ENCODE measurements around the gene ZBTB40. TPM values are rescaled to one million over a fixed set of nuclear protein-coding genes. Genes with fewer than 3 reads are reported as not detected.

The ZBTB40 gene
- total RNA-seq, 1 donor from 2014 or later = 13.0 TPM

DNA sequence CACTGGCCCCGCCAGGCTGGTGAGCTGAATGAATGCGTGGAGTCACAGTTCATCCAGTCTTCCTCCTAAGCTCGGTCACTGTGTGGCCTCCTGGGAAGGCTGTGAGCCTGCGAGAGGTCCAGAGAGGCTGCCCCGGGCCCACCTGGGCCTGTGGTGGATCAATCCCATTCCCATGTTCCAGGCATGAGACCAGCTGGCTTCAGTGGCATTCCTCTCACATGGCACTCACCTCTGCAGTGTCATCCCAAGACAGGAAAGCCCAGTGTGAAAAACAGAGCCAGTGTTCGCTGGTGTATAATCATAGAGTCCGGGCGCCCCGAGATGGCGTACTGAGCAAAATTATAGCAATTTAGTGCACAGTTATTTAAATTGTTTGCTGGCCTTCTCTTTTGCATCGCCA, 74.0 kb downstream of the ZBTB40 start:
- Histone ChIP-seq H3K27ac (no peak overlapping the region), H3K4me3 (no peak overlapping the region), H3K27me3 (no peaks in the 10 kb centered on the region), H3K4me1 (peaks cover 0 to 7% of the 10 kb centered on the region in 2 donors), H3K9me3 (no peaks in the 10 kb centered on the region), H3K36me3 (peaks cover 71 to 77% of the 10 kb centered on the region in 2 donors)
- no peak for DNase-seq (ENCODE audit: low spot score in 2 of 2)
- intact Hi-C loops (cut with DNase I) = no loop called here
- TF ChIP-seq, protein P1, sequence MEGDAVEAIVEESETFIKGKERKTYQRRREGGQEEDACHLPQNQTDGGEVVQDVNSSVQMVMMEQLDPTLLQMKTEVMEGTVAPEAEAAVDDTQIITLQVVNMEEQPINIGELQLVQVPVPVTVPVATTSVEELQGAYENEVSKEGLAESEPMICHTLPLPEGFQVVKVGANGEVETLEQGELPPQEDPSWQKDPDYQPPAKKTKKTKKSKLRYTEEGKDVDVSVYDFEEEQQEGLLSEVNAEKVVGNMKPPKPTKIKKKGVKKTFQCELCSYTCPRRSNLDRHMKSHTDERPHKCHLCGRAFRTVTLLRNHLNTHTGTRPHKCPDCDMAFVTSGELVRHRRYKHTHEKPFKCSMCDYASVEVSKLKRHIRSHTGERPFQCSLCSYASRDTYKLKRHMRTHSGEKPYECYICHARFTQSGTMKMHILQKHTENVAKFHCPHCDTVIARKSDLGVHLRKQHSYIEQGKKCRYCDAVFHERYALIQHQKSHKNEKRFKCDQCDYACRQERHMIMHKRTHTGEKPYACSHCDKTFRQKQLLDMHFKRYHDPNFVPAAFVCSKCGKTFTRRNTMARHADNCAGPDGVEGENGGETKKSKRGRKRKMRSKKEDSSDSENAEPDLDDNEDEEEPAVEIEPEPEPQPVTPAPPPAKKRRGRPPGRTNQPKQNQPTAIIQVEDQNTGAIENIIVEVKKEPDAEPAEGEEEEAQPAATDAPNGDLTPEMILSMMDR (IDR thresholded peaks at IDR 0.05) = no peak

DNA sequence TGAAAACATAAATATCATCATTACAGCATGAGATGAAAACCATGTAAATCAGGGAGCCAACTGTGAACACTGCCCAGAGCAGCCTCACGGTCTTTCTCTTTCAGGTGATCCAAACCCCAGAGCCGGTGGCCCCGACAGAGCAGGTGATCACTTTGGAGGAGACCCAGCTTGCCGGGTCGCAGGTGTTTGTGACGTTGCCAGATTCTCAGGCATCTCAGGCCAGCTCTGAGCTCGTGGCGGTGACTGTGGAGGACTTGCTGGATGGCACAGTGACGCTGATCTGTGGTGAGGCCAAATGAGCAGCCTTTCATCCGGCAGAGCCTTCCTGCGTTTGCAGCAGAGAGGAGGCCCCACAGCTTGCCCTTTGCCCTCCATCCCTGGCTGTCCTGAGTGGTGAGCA, 74.4 kb downstream of the ZBTB40 start:
- H3K9me3 ChIP-seq = no peaks in the 10 kb centered on the region
- no peak for DNase-seq (ENCODE audit: low spot score in 2 of 2)
- H3K27me3 ChIP-seq = no peaks in the 10 kb centered on the region
- H3K36me3 ChIP-seq = peaks cover 67 to 72% of the 10 kb centered on the region in 2 donors
- TF ChIP-seq, protein P1 (IDR thresholded peaks at IDR 0.05) = no peak
- intact Hi-C loops (cut with DNase I) = no loop called here
- no peak overlapping the region for H3K27ac ChIP-seq
- H3K4me3 ChIP-seq = no peak overlapping the region
- H3K4me1 ChIP-seq = peaks cover 0 to 11% of the 10 kb centered on the region in 2 donors

GRCh38 chr1:22526677-22527076, 75.0 kb downstream of the ZBTB40 start:
- no peaks in the 10 kb centered on the region for H3K27me3 ChIP-seq
- H3K9me3 ChIP-seq = no peaks in the 10 kb centered on the region
- no peak for DNase-seq (ENCODE audit: low spot score in 2 of 2)
- H3K4me1 ChIP-seq = peaks cover 0 to 17% of the 10 kb centered on the region in 2 donors
- TF ChIP-seq, protein P1 (IDR thresholded peaks at IDR 0.05) = no peak
- H3K4me3 ChIP-seq = no peak overlapping the region
- peaks cover 61 to 66% of the 10 kb centered on the region in 2 donors for H3K36me3 ChIP-seq
- H3K27ac ChIP-seq = no peak overlapping the region
- intact Hi-C loops (cut with DNase I) = no loop called here

GRCh38 chr1:22527122-22527521, 75.5 kb downstream of the ZBTB40 start:
- intact Hi-C loops (cut with DNase I) = no loop called here
- Histone ChIP-seq H3K27me3 (no peaks in the 10 kb centered on the region), H3K36me3 (peaks cover 56 to 62% of the 10 kb centered on the region in 2 donors), H3K4me1 (peaks cover 0 to 21% of the 10 kb centered on the region in 2 donors), H3K9me3 (no peaks in the 10 kb centered on the region), H3K27ac (no peak overlapping the region), H3K4me3 (no peak overlapping the region)
- TF ChIP-seq, protein P1 (IDR thresholded peaks at IDR 0.05) = no peak
- DNase-seq (ENCODE audit: low spot score in 2 of 2) = no peak

GRCh38 chr1:22527555-22528296, 76.1 kb downstream of the ZBTB40 start:
- no peak for DNase-seq (ENCODE audit: low spot score in 2 of 2)
- TF ChIP-seq, protein P1 (IDR thresholded peaks at IDR 0.05) = peak in 1 of 3 experiments; percentile 11
- peaks cover 0 to 21% of the 10 kb centered on the region in 2 donors for H3K4me1 ChIP-seq
- H3K36me3 ChIP-seq = peaks cover 50 to 56% of the 10 kb centered on the region in 2 donors
- H3K9me3 ChIP-seq = no peaks in the 10 kb centered on the region
- no peak overlapping the region for H3K27ac ChIP-seq
- H3K27me3 ChIP-seq = no peaks in the 10 kb centered on the region
- no peak overlapping the region for H3K4me3 ChIP-seq
- intact Hi-C loops (cut with DNase I) = no loop called here
